GM20431 (cell line): ENCODE results near the gene GLI3.

Experiments
- in situ Hi-C: fragments of 300-500 bp; cut with MseI, MboI; formaldehyde crosslinking; loops from one replicate; pipeline ENCODE4 v1.15.0; 2020; ENCODE audit warnings: low sequenced_read_pairs; ENCODE audit not compliant: unreplicated experiment

GLI3 gene

DNA sequence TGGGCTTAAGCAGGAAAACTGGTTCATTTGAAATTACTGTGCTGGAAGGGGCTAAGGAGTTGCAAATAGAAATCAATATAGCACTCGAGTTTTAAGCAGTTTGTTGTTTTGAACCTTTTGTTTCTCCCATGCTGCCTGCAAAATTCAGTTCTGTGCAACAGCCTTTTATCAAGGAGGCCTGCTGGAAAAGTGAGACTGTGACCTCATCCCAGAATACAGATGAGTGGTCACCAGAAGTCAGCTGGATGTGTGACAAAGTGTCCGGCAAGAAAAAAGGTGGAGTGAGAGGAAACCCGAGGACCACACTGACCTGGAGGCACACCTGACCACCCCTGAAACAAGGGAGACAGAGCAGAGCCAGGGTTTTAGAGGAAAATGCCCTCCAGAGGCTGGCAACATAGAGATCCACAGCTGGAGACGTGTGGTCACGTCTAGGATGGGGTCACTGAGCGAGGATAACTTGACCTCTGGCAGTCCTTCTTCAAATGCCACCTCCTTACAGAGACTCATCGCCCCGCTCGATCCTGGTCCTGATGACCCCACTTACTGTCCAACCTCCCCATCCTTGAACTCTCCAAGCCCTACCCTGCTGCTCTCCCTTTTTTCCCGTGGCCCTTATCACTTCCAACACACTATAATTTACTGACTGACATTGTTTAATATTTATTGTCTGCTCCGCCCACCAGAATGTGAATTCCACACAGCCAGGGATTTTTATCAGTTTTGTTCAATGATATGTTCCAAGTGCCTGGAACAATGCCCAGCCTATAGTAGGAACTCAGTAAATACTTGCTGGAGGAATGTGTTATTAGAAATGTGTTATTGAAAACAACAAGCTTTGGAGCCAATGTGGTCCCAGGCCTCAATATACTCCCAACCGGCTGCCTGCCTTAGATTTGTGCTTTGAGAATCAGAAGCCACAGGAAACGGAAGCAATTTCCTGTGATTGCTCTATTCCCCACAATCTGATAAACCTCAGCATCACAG, 243.8 kb downstream of the GLI3 start:
- in situ Hi-C loops = no loop called here

DNA sequence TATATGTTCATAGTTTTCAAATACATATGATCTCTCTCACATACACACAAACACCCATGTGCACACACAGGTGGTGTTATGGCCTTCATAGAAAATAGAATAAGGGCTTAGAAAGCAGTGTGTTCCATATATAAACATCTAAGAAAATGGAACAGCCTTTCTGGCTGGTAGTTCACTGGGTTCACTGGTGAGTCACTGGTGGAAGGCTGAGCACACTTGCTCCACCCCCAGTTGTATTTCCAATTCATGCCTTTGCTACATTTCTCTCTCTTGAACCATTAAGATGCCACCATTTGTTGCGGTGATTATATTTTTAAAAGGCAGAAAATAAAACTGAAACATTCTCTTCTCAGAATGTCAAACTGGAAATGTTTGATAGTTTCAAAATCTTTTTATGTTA, 252.1 kb downstream of the GLI3 start:
- in situ Hi-C loops = no loop called here

DNA sequence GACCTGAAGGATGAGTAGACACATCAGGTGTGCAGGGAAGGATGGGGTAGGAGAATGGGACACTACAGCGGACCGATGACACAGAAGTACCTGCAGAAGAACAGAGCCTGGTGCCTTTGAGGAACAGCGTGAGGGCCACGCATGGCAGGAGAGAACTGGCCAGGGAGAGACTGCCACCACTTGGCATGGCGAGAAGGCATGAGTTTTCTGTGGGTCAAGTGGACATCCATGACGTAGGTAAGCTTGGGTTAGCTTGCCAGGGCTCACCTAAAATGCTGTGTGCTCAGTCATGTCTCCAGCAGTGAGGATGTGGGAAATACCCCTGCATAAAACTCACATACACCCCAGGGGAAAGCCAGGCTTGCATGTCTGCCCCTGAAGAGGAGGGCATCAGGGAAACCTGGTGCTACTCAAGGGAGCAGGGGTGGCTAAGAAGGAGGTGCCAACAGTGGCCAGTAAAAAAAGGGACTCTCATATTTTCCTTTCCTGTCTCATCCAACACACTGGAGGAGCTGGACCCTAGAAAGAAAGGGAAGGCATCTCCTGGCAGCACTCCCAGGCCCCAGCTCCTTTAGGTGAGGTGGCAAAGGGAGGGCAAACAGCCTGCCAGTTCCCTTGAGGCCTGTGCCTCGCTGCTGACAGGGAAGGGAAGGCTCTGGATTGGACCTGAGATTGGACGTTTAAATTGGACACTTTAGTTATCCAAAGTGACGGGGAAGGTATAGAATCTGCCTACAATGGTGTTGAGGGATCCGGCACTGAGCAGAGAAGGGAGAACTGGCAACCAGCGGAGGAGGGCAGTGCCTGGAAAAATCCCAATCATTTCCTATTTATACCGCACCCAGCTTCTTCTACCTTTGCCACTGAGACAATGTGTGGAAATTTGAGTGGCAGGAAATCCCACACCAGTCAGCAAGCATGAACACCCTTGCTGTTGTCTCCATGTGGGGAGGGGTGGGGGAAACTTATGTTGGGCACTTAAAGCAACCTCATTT, 255.7 kb downstream of the GLI3 start:
- in situ Hi-C loops = no loop called here

DNA sequence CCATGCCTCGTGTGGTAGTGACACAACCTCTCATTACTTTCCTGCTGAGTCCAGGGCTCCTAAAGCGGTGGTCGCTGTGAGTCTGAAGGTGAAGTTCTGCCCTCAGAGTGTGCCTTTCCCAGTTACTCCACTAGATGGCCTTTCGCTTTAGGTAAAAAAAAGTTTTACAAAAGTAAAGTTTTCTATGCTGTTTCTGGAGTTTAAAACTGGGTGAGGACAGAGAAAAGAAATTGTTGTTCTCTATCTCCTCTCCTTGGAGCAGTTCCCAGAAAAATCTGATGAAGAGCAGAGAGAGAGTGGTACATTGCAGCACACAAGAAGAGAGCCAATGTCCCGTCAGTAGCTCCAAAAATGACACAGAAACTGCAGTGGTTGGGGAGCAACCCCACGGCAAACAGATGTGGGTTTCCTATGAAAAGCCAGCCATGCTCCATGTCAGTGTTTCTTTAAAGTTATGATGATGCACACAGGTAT, 257.1 kb downstream of the GLI3 start:
- in situ Hi-C loops = no loop called here

DNA sequence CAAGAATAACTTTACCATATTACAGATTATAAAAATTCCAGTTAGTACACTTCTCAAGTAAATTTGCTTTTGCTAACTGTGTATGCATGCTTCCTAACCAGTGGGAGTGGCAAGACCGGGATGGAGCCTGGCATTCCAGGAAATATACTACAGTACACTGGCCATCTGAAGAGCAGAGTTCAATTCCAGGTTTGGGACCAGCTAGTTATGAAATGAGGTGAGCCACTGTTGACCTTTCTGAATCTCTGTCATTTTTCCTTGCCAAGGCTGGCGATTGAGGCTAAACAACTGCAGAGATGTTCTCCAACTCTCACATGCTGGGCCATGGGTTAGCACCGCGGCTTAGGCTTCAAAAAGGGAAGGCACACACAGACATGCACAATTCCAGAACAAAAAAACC, 258.2 kb downstream of the GLI3 start:
- in situ Hi-C loops = no loop called here

DNA sequence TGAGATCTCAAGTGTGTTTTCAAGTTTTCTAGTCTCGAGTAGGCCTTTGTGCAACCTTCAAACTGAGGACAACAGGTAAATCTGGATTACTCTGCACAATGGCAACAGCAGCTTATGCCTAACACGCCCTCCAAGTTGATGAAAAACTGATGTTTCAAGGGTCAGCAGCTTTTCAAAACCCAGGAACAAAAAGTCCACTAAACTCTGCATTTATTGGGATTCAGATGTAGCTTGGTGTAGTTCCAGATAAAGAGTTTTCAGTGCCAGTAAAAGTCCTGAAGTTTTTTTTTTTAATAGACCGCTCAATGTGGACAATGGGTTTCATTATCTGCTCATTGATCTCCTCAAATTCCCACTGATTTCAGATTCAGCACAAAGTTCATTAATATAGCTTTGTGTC, 259.3 kb downstream of the GLI3 start:
- in situ Hi-C loops = no loop called here

DNA sequence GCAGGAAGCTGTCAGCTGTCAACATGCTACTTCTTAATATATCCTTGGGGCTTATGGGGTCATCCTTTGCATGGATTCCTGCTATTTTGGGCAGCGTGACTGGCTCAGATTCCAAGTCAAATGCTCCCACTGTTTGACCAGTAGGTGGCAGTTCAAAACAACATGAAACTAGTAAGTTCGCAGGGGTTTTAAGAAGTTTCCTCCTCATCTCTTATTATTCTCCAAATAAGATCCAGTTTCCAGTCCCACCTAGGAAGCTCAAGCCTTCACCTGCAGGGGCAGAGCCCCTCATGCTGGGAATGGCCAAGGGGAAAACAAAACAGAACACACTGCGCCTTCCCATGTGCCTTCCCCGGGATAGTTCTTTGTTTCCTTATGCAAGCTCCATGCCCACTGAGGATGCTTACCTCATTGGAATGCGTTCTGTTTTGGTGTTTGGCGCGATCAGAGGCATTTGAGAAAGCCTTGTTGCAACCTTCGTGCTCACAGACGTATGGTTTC, 259.8 kb downstream of the GLI3 start:
- in situ Hi-C loops = no loop called here

DNA sequence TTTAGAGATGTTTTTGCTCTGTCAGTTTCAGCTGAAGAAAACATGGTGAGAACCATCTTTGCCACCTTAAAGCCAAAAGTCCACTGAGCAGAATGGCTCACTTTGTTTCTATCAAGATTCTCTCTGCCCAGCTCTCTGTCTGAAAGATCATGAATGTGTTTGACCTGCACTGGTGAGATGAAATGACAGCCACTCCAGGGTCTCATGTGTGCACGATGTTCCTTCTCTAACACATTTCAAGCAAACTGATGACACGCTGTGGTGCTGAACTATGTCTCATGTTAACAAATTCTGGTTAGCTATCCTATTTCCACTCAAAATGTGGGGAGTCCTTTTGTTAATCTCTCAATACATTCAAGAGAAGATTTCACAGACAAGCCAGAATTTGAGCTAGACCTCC, 260.6 kb downstream of the GLI3 start:
- in situ Hi-C loops = no loop called here

DNA sequence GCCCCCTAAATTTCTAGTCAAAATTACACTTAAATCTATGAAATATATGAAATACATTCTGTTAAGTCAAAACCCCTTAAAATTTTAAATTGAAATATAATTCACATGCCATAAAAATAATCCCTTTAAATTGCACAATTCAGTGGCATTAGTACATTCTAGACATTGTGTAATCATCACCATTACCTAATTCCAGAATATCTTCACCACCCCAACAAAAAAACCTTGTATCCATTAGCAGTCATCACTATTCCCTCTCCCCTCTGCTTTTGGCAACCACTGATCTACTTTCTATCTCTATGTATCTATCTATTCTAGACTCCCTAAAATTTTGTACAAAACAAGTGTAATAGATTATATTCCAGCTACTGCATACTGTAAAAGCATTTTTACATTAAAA, 261.2 kb downstream of the GLI3 start:
- in situ Hi-C loops = no loop called here

DNA sequence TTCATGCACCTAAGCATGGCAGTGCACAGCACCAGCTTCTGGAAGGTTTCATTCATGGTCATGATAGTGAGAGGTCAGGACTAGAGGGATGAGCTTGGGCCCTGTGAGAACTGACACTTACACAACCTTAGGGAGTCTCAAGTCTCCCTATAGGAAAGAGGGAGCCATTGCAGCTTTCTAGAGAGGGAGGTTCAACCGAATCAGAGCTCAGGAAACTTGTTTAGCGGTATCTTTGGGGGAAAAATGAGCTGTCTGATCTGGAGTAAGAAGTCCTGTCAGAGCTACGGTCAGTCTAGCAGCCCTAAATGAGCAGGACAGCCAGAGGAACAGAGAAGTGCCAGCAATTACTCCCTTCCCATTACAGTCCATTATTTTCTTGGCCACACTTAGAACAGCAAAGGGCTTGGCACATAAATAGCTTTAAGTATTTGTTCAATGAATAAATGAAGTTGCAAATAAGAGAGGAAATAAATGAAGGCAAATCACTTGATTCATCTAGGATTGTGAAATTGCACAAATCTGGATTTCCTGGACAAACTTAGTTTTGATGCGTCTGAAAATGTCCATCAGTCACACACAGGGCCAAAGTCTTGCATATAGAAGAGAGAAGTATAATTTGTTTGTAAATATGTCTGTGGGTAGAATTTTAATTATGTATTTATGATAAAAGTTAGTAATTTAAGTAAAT, 262.0 kb downstream of the GLI3 start:
- in situ Hi-C loops = no loop called here

DNA sequence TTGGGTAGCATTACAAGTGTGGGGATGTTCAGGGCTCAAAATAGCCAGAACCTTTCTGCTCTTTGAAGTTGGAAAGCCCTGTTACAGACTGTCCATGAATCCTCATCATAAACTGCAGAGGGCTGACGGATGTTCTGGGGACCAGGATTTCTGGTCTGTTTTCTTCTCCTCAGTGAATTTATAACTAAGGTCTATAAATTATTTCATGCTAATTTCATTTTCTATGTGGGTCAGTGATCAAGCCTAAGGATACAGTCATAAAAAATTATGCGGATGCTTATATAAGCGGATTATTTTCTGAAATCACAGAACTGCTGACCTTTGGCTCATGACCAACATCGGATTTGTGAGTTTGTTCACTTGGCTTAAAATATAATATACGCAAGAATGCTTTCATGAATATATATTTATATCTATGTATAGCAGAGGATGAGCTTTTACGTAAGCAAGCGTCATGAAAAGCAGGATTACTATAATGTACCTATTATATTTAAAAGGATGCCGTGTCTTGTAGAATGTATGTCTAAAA, 263.7 kb downstream of the GLI3 start:
- in situ Hi-C loops = no loop called here

DNA sequence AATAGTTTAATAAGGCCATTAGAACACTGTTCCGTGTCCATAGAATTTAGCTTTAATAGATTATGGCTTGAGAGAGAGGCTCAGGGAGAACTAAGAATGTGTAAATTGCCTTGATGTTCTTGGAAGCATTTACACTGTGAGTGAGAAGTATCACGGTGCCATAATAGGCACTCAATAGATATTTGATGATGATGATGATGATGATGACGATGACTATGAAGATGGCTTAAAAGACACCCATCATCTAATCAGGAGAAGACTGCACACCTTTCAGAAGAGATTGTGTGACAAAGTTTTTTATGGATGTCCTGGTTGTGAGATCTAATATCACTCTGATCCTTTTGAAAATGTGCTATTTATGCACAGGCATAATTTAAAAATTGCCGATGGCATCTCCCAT, 264.2 kb downstream of the GLI3 start:
- in situ Hi-C loops = no loop called here

DNA sequence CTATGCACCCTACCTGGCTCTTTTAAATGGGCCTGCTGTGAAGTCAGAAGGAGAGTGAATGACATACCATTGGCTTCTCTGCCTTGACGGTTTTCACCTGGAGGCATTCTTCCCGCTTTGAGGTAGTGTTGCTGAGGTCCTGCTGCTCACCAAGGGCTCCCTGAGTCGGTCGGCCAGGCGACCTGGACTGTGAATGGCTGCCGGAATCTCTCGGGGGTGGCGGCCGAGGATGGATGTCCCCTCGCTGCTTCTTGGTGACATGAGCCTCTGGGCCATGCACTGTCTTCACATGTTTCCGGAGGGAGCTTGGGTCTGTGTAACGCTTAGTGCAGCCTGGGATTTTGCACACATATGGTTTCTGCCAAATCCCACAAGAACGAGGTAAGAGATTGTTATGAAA, 264.7 kb downstream of the GLI3 start:
- in situ Hi-C loops = no loop called here

DNA sequence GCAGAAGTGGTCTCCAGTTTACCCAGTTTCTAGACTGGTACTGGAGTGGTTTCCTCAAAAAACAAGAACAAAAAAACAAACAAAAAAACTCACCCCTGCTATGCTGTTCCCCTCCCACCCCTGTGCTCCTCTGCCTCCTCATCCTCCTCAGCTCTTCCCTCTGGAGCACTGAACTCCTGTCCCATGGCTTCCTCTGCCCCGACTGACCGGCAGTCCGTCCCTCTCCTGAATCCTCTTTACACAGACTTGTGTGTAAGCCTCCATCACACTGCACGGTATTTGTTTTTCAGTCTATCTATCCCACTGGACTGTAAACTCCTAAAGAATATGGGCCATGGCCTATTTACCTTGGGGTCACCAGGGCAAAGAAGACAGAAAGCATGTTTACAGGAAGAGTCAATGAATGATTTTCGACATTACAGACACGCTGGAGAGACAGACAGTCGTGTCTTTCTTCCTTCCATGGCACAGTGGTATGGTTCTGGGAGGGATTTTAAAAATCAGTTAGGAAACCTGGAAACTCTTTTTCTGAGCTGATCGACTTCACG, 265.3 kb downstream of the GLI3 start:
- in situ Hi-C loops = no loop called here

DNA sequence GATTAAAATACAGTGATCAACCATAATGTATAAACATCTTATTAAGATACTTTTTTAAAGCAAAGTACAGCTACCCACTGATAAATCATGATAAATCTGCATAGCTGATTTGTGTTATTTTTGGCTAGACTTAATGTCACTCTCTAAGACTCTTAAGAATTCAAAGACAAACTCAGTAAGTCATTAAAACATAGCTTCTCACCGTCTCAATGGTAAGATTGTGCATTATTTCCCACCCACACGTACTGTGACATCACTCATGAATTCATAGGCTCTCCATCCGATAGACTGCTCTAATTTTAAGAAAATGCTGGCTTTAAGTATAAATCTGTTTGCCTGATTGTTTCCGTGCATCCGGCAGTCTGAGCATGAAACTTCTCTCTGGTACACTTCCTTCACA, 266.1 kb downstream of the GLI3 start:
- in situ Hi-C loops = no loop called here

DNA sequence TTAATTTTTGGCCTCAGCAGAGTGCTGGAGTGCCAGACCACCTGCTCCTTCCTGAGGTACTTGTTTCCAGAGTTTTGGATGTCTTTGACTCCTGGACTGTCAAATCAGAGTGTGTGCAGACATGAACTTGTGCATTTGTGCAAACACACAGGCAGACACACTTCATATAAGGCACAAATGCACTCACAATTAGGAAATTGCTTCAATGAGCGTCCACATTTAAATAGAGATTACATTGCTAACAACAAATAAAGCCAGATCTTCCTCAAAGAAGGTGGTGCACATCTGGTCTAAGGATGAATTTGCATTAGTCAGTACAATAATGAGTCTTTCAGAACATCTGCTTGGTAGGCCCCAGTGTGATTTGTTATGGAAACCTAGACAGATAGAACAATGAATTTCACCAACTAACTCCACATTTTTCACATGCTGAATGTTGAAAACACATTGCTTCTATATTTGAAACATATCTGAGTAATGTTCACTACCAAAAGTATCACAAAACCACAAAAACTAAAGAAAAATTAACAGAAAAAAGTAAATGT, 267.4 kb downstream of the GLI3 start:
- in situ Hi-C loops = no loop called here

DNA sequence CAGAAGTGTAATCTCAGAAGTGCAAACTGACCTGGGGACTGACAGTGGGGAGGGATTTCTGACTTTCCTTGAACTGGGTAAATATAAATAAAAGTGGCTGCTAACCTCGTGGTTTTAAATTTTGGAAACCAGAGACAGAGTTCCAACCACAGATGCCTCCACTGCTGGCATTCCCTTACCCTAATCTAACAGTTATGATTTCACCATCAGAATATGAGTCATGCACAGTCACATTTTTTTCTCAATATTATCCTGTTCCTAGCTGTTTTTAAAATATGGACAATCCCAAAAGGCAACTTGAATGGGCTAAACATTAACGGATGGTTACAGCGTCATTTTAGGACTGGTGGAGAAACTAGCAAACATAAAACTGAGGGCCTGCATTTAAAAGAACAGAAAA, 269.9 kb downstream of the GLI3 start:
- in situ Hi-C loops = no loop called here

DNA sequence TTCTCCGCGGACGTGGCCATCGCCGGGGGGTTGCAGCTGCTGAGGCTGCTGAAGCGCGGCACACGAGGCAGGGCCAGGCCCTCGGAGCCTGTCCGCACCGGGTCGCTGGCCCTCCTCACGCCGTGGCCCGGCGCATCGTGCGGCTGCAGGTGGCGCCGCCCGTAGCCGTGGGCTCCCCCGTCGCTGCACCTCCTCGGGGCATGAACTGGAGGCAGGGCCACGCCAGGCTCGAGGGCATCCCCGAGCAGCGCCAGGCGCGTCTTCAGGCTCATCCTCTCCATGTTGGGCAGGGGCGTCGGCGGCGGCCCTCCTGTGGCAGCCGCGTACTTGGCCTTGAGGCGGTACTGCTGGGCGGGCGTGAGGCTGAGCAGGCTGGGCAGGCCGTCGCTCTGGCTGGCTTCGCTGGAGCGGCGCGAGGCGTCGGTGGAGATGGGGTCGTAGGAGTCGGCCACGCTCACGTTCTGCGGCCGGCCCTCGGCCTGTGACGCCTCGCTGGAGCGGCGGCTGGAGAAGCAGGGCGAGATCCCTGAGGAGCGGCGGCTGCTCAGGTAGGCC, 271.0 kb downstream of the GLI3 start:
- in situ Hi-C loops = no loop called here
